Peyer's patch (tissue), 4 donors: ENCODE results near the gene SGMS1.

ENCODE experiments used
- POLR2A ChIP-seq, 2 donors: fragments of 450-650 bp; IDR thresholded peaks; one replicate each; pipeline ENCODE4 v1.5.1; 2017; ENCODE audit warnings: antibody characterized with exemption in 2 of 2, mild to moderate bottlenecking in 2 of 2, moderate library complexity in 2 of 2
- TF ChIP-seq, protein P1 (sequence below), 6 experiments: fragments of 450-650 bp in 4 of 6; fragments of 200-600 bp in 2 of 6; sonication (generic) in 1 of 6; IDR thresholded peaks; one replicate each; pipeline ENCODE4 v1.5.1; 2017 to 2019; ENCODE audit warnings: antibody characterized with exemption in 6 of 6, mild to moderate bottlenecking in 3 of 6, moderate library complexity in 1 of 6

DNA sequence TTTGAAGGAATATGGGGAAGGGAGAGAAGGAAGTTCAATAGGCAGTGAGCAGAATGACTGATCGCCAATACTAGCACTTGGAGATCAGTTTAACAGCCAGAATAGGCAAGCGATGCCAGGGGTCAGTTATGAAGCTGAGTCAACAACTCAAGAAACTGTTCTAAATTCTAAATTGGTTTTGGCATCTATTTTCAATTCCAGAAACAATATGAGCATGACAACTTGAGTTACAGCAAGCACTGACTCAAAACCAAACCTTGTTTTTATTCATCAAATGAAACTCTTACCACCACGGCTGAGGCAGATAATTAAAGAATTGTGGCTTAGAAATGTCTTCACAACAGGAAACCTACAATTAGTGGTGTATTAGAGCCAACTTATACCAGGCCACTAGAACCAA lies 192.0 kb downstream of the SGMS1 start:
- TF ChIP-seq, protein P1, sequence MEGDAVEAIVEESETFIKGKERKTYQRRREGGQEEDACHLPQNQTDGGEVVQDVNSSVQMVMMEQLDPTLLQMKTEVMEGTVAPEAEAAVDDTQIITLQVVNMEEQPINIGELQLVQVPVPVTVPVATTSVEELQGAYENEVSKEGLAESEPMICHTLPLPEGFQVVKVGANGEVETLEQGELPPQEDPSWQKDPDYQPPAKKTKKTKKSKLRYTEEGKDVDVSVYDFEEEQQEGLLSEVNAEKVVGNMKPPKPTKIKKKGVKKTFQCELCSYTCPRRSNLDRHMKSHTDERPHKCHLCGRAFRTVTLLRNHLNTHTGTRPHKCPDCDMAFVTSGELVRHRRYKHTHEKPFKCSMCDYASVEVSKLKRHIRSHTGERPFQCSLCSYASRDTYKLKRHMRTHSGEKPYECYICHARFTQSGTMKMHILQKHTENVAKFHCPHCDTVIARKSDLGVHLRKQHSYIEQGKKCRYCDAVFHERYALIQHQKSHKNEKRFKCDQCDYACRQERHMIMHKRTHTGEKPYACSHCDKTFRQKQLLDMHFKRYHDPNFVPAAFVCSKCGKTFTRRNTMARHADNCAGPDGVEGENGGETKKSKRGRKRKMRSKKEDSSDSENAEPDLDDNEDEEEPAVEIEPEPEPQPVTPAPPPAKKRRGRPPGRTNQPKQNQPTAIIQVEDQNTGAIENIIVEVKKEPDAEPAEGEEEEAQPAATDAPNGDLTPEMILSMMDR (IDR thresholded peaks at IDR 0.05), result no peak
- TF ChIP-seq POLR2A (IDR thresholded peaks at IDR 0.05), result no peak
